Loucy (cell line): ENCODE results near the gene NFE2.

Source experiments
- CTCF ChIP-seq: fragments of 200-600 bp; sonication (generic); conservative IDR thresholded peaks from 2 replicates; pipeline ENCODE4 v1.5.1; 2014; ENCODE audit warnings: mild to moderate bottlenecking, antibody characterized with exemption, low read length
- EZH2phosphoT487 ChIP-seq: fragments of 200-600 bp; IDR thresholded peaks from 2 replicates; pipeline ENCODE4 v1.6.1; 2018; ENCODE audit warnings: antibody characterized with exemption, mild to moderate bottlenecking, moderate library complexity, borderline replicate concordance

- TF ChIP-seq EZH2phosphoT487 (no peak), CTCF (no peak)
Measured at GRCh38 chr12:54272214-54272613, 28.6 kb downstream of the NFE2 start.
